K562 (cell line): ENCODE measurements around the gene TIMM23. TPM values are rescaled to one million over a fixed set of nuclear protein-coding genes. Genes with fewer than 3 reads are reported as not detected.

Experiments used
- CREB5 ChIP-seq: fragments of 250-450 bp; sonication (Bioruptor Pico); IDR thresholded peaks from 2 replicates; pipeline ENCODE4 v1.5.0; 2020; ENCODE audit warnings: mild to moderate bottlenecking
- ELK1 ChIP-seq: sonication (generic); formaldehyde crosslinking; IDR thresholded peaks from 2 replicates; pipeline ENCODE4 v1.8.1; 2022; ENCODE audit warnings: missing genetic modification reagents
- HDAC6 ChIP-seq: IDR thresholded peaks from 2 replicates; pipeline ENCODE4 v1.6.1; 2012; ENCODE audit warnings: low read depth, mild to moderate bottlenecking, control low read depth, inconsistent platforms, low read length, moderate library complexity
- LARP7 ChIP-seq: fragments of 450-650 bp; IDR thresholded peaks from 2 replicates; pipeline ENCODE4 v1.6.1; 2016
- NCOA1 ChIP-seq: fragments of 450-650 bp; IDR thresholded peaks from 2 replicates; pipeline ENCODE4 v1.6.1; 2016; ENCODE audit warnings: low read depth
- NKRF ChIP-seq: fragments of 450-650 bp; IDR thresholded peaks from 2 replicates; pipeline ENCODE4 v1.6.1; 2016; ENCODE audit warnings: borderline replicate concordance
- POLR2A ChIP-seq: fragments of 450-650 bp; conservative IDR thresholded peaks from 2 replicates; pipeline ENCODE4 v1.6.1; 2016
- POLR3A ChIP-seq: IDR thresholded peaks from 2 replicates; pipeline ENCODE4 v1.6.1; 2011; ENCODE audit warnings: borderline replicate concordance, mild to moderate bottlenecking, moderate library complexity; ENCODE audit not compliant: insufficient read length, insufficient read depth; ENCODE audit errors: extremely low read depth
- RBFOX2 ChIP-seq: fragments of 200-400 bp; formaldehyde crosslinking; IDR thresholded peaks from 2 replicates; pipeline ENCODE4 v1.6.1; 2017; ENCODE audit warnings: low read depth, mild to moderate bottlenecking, low read length, moderate library complexity
- RCOR1 ChIP-seq, 2 experiments: IDR thresholded peaks; 2 replicates each; pipeline ENCODE4 v1.6.1; 2012; ENCODE audit warnings: low read depth in 2 of 2, low read length in 2 of 2, borderline replicate concordance in 1 of 2, improper control_type of control experiment in 1 of 2
- TAL1 ChIP-seq: fragments of 450-650 bp; IDR thresholded peaks from 2 replicates; pipeline ENCODE4 v1.6.1; 2016; ENCODE audit warnings: mild to moderate bottlenecking
- TCF7 ChIP-seq: sonication (generic); IDR thresholded peaks from 2 replicates; pipeline ENCODE4 v1.6.1; 2016; ENCODE audit warnings: antibody characterized with exemption, borderline replicate concordance
- TFAP4 ChIP-seq: sonication (generic); formaldehyde crosslinking; IDR thresholded peaks from 2 replicates; pipeline ENCODE4 v1.8.0; 2022; ENCODE audit warnings: missing genetic modification reagents, mild to moderate bottlenecking, moderate library complexity, borderline replicate concordance
- ZNF165 ChIP-seq: fragments of 250-450 bp; sonication (Bioruptor Pico); IDR thresholded peaks from 2 replicates; pipeline ENCODE4 v1.4.0; 2020; ENCODE audit warnings: borderline replicate concordance
- ZNF184 ChIP-seq: sonication (generic); formaldehyde crosslinking; IDR thresholded peaks from 2 replicates; pipeline ENCODE4 v1.5.0; 2020; ENCODE audit warnings: missing genetic modification reagents
- ZNF384 ChIP-seq: IDR thresholded peaks from 2 replicates; pipeline ENCODE4 v1.6.1; 2012; ENCODE audit warnings: low read depth, low read length, improper control_type of control experiment
- ZNF518B ChIP-seq: fragments of 250-450 bp; sonication (Bioruptor Pico); IDR thresholded peaks from 2 replicates; pipeline ENCODE4 v1.5.0; 2021; ENCODE audit warnings: mild to moderate bottlenecking, moderate library complexity
- ZSCAN29 ChIP-seq: fragments of 450-650 bp; IDR thresholded peaks from 2 replicates; pipeline ENCODE4 v1.6.1; 2017
- polyA plus RNA-seq, 8 experiments: library from polyadenylated mRNA; depleted of rRNA in 4 of 8; stranded (reverse) in 5 of 8; unstranded in 3 of 8; fragments of >200 nt; fragmentation: Nextera tagmentation in 2 of 8; fragmentation: Illumina TruSeq in 1 of 8; extraction: Ambion mirVana in 2 of 8; extraction: Trizol in 1 of 8; gene quantifications; 2 replicates each; pipeline versions ENCODE4 v1.2.1 to v1.2.3, GENCODE V29; 2011 to 2014; ENCODE audit warnings: inconsistent platforms in 1 of 8, missing spikeins in 1 of 8
- total RNA-seq, 7 experiments: library from RNA; depleted of rRNA in 6 of 7; stranded (reverse); fragments of >200 nt in 6 of 7; fragmentation: Illumina TruSeq in 2 of 7; extraction: Trizol in 2 of 7; gene quantifications; 2 replicates each; pipeline versions ENCODE4 v1.2.1 to v1.2.3, GENCODE V29; 2011 to 2021; ENCODE audit warnings: low replicate concordance in 1 of 7

TIMM23 gene
- total and polyA plus RNA-seq, 9 of the 15 experiments (the other 6 are each of a cell fraction or from before 2014, with no cell fraction given), result 148 to 280 (median 183) TPM

- TF ChIP-seq NKRF (peak; percentile 80; the same call in 1 of the 2 replicates), POLR3A (no peak), RCOR1 (IDR thresholded peaks at IDR 0.05; ENCODE audit: borderline replicate concordance in 1 of 2, low read depth in 2 of 2, low read length in 2 of 2) (peak; percentile 50 to 63; a peak in 3 of 4 replicates), LARP7 (no peak), ELK1 (CRISPR knock-in tag) (no peak), TFAP4 (CRISPR knock-in tag) (peak; percentile 94), CREB5 (CRISPR knock-in tag) (no peak), NCOA1 (peak; percentile 40; the same call in 1 of the 2 replicates), RBFOX2 (peak; percentile 88), ZNF518B (CRISPR knock-in tag) (no peak), ZNF184 (CRISPR knock-in tag) (no peak), ZNF165 (no peak), TCF7 (no peak), POLR2A (peak; percentile 67), HDAC6 (no peak), ZNF384 (0 out of 2 replicates have a peak, but pooled peaks have one; percentile 24), ZSCAN29 (no peak), TAL1 (no peak)
Observed at GRCh38 chr10:46022978-46023702, 50.9 kb downstream of the TIMM23 start (continued).
